Caco-2 (cell line): ENCODE measurements around the gene USP40. TPM values are rescaled to one million over a fixed set of nuclear protein-coding genes. Genes with fewer than 3 reads are reported as not detected.

Source experiments
- BruUV-seq: library from RNA; stranded (reverse); fragments of 400-500 nt; replicated peaks from 2 replicates; lab custom pipeline; 2021; lab: Mats Ljungman, UMichigan
- CTCF ChIA-PET: fragments of 300-600 bp; sonication (Branson Sonifier 250); formaldehyde crosslinking; loops from one replicate; lab custom pipeline; 2022; ENCODE audit warnings: antibody characterized with exemption; lab: Charles Lee
- POLR2A ChIA-PET: fragments of 300-600 bp; sonication (Branson Sonifier 250); formaldehyde crosslinking; loops from one replicate; lab custom pipeline; 2022; ENCODE audit warnings: antibody characterized with exemption; lab: Charles Lee
- DNase-seq, 2 experiments: peaks; one replicate each; pipeline versions ENCODE4 v3.0.0 to v3.0.0-alpha.2; 2020 to 2022
- H3K27me3 ChIP-seq: replicated peaks from 2 replicates; pipeline ENCODE4 v1.6.0; 2011; ENCODE audit warnings: low read length; ENCODE audit not compliant: control insufficient read depth, insufficient read depth
- H3K36me3 ChIP-seq: 2 replicates; pipeline ENCODE4 v1.5.1; 2011; ENCODE audit warnings: low read length; ENCODE audit not compliant: control insufficient read depth, insufficient read depth
- H3K4me1 ChIP-seq: fragments of 250-450 bp; sonication (Bioruptor Pico); 2 replicates; pipeline ENCODE4 v1.5.1; 2020; ENCODE audit warnings: mild to moderate bottlenecking
- H3K4me3 ChIP-seq: 2 replicates; pipeline ENCODE4 v1.5.1; 2011; ENCODE audit warnings: low read depth, mild to moderate bottlenecking, control low read depth, low read length
- H3K9me3 ChIP-seq: fragments of 250-450 bp; sonication (Bioruptor Pico); 2 replicates; pipeline ENCODE4 v1.5.1; 2020; ENCODE audit warnings: mild to moderate bottlenecking, moderate library complexity
- H3K27ac Mint-ChIP-seq: one replicate; pipeline ENCODE4 v1.8.0; 2022; ENCODE audit warnings: mixed read lengths; ENCODE audit not compliant: unreplicated experiment
- H3K27me3 Mint-ChIP-seq: one replicate; pipeline ENCODE4 v1.8.0; 2022; ENCODE audit warnings: mixed read lengths; ENCODE audit not compliant: insufficient read depth, unreplicated experiment
- H3K36me3 Mint-ChIP-seq: one replicate; pipeline ENCODE4 v1.8.0; 2022; ENCODE audit warnings: mild to moderate bottlenecking, mixed read lengths; ENCODE audit not compliant: insufficient read depth, unreplicated experiment
- H3K4me1 Mint-ChIP-seq: one replicate; pipeline ENCODE4 v1.8.0; 2022; ENCODE audit warnings: low read depth, mixed read lengths; ENCODE audit not compliant: unreplicated experiment
- H3K4me3 Mint-ChIP-seq: one replicate; pipeline ENCODE4 v1.8.0; 2022; ENCODE audit warnings: mild to moderate bottlenecking, moderate library complexity, mixed read lengths; ENCODE audit not compliant: unreplicated experiment
- H3K9me3 Mint-ChIP-seq: one replicate; pipeline ENCODE4 v1.8.0; 2022; ENCODE audit warnings: mixed read lengths; ENCODE audit not compliant: unreplicated experiment
- CTCF ChIP-seq, 2 experiments: fragments of 200-600 bp in 1 of 2; IDR thresholded peaks; 1 replicate in 1 of 2; 2 replicates in 1 of 2; pipeline versions ENCODE4 v1.5.1 to v1.8.0; 2011 to 2022; ENCODE audit warnings: antibody characterized with exemption in 1 of 2, control low read depth in 1 of 2, inconsistent platforms in 1 of 2, low read depth in 1 of 2, low read length in 1 of 2, mild to moderate bottlenecking in 1 of 2, moderate library complexity in 1 of 2; ENCODE audit not compliant: insufficient read depth in 1 of 2, severe bottlenecking in 1 of 2, unreplicated experiment in 1 of 2
- intact Hi-C: fragments of 100-400 bp; cut with micrococcal nuclease; formaldehyde crosslinking; loops from one replicate; pipeline ENCODE4 v1.10.0; 2022; ENCODE audit not compliant: unreplicated experiment
- total RNA-seq: library from RNA; stranded (reverse); gene quantifications from 2 replicates; pipeline ENCODE4 v1.2.3, GENCODE V29; 2022

USP40 gene
- total RNA-seq, 1 experiment from 2014 or later: 27.8 TPM

GRCh38 chr2:233450864-233451575 is 115.6 kb downstream of the USP40 start:
- no peaks in the 10 kb centered on the region for H3K9me3 ChIP-seq
- DNase-seq: no peak
- intact Hi-C loops: no loop called here
- Mint-ChIP-seq H3K27ac (no peak overlapping the region), H3K36me3 (peaks cover 78% of the 10 kb centered on the region), H3K9me3 (no peaks in the 10 kb centered on the region), H3K4me3 (no peak overlapping the region), H3K4me1 (peaks cover 7% of the 10 kb centered on the region), H3K27me3 (no peaks in the 10 kb centered on the region)
- no peak overlapping the region for H3K4me3 ChIP-seq
- POLR2A ChIA-PET: no interaction called here
- H3K27me3 ChIP-seq: no peaks in the 10 kb centered on the region
- CTCF ChIA-PET: no interaction called here
- BruUV-seq: no TSS peak
- no peak for TF ChIP-seq CTCF (IDR thresholded peaks at IDR 0.05; ENCODE audit: insufficient read depth in 1 of 2, low read depth in 1 of 2, low read length in 1 of 2, severe bottlenecking in 1 of 2, unreplicated experiment in 1 of 2)
- H3K36me3 ChIP-seq: peaks cover 9% of the 10 kb centered on the region
- H3K4me1 ChIP-seq: peaks cover 12% of the 10 kb centered on the region

GRCh38 chr2:233449921-233450863 is 116.4 kb downstream of the USP40 start:
- Mint-ChIP-seq H3K9me3 (no peaks in the 10 kb centered on the region), H3K27ac (no peak overlapping the region), H3K36me3 (peaks cover 78% of the 10 kb centered on the region), H3K27me3 (no peaks in the 10 kb centered on the region), H3K4me1 (peaks cover 7% of the 10 kb centered on the region), H3K4me3 (no peak overlapping the region)
- Histone ChIP-seq H3K36me3 (peaks cover 9% of the 10 kb centered on the region), H3K27me3 (no peaks in the 10 kb centered on the region), H3K9me3 (no peaks in the 10 kb centered on the region), H3K4me1 (peaks cover 12% of the 10 kb centered on the region), H3K4me3 (no peak overlapping the region)
- peak in 1 of 2 experiments; percentile 15 for DNase-seq
- ChIA-PET POLR2A (no interaction called here), CTCF (no interaction called here)
- TF ChIP-seq CTCF (IDR thresholded peaks at IDR 0.05; ENCODE audit: insufficient read depth in 1 of 2, low read depth in 1 of 2, low read length in 1 of 2, severe bottlenecking in 1 of 2, unreplicated experiment in 1 of 2): no peak
- BruUV-seq: no TSS peak
- intact Hi-C loops: loop anchor here (10.0 kb wide), 1 partner anchor 95 kb away; the partner anchor contains the start of gene DGKD
